Left kidney (tissue), 2 donors: ENCODE results near the gene HSPB9. TPM values are rescaled to one million over a fixed set of nuclear protein-coding genes. Genes with fewer than 3 reads are reported as not detected.
"Not testable (repeated sequence)": the region's sequence is repeated elsewhere in the genome, so short reads cannot be mapped to it uniquely, and the experiment has no call there.

ENCODE experiments used
- DNase-seq: peaks from one replicate; pipeline ENCODE4 v3.0.0-alpha.2; 2013
- polyA plus RNA-seq: library from polyadenylated mRNA; unstranded; fragments of 120-200 nt; gene quantifications from one replicate; pipeline ENCODE4 v1.2.1, GENCODE V29; 2013; ENCODE audit not compliant: insufficient read length

HSPB9 gene
- polyA plus RNA-seq, 1 donor = 0.17 TPM

DNA sequence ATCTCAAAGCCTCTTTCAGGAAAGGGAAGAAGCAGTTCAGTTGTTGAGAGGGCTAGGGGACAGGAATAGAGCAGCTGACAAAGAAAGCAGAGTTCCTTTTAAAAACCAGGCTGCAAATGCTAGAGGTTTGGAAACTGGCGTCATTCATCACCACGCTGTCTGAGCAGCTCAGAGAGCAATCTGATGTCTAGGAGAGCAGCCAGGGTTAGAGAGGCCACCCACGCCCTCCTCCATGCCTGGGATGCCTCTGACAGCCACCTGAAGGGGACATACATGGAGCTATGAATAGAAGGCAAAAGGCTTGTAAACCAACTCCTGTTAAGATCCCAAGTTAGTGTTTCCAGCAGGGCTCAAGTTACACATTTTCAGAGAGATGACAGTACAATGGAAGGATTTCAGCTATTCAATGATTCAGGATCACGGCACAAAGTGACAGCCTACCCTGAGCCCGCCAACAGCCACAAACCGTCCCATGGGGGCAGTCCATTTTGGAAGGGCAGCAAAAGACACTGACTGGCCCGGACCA lies 19.8 kb downstream of the HSPB9 start:
- DNase-seq = no peak

DNA sequence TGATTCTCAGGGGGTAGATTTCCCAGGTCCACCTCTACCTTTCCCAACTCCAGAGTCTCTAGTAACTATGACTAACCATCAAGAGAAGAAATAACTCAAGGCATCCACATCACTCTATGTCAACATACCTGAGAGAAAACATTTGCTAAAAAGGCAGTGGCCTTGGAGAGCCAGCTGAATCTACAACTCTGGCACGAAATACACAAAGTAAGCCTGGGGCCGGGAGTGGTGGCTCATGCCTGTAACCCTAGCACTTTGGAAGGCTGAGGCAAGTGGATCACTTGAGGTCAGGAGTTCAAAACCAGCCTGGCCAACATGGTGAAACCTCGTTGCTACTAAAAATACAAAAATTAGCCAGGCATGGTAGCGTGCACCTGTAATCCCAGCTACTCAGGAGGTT lies 20.5 kb downstream of the HSPB9 start:
- not testable (repeated sequence) for DNase-seq

DNA sequence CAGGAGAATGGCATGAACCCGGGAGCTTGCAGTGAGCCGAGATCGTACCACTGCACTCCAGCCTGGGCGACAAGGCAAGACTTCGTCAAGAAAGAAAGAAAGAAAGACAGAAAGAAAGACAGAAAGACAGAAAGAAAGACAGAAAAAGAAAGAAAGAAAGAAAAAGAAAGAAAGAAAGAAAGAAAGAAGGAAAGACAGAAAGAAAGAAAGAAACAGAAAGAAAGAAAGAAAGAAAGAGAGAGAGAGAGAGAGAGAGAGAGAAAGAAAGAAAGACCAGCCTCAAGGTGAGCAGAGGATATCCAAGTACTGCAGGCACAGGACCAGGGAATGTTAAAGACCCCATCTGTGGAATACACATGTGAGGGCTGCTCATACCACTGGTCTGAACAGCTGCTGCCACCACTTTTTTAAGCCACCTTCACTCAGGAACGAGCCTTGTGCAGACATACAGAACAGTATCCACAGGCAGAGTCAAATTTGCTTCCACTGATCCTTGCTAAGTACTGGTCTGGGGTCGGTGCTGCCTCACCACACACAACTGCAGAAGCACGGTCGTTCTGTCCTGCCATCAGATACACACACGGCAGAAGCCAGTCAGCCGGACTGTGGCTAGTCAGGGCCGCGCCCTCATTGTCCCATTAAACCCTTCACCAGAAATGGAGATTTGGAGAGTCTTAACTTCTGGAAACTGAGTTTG lies 24.5 kb downstream of the HSPB9 start:
- no peak for DNase-seq

DNA sequence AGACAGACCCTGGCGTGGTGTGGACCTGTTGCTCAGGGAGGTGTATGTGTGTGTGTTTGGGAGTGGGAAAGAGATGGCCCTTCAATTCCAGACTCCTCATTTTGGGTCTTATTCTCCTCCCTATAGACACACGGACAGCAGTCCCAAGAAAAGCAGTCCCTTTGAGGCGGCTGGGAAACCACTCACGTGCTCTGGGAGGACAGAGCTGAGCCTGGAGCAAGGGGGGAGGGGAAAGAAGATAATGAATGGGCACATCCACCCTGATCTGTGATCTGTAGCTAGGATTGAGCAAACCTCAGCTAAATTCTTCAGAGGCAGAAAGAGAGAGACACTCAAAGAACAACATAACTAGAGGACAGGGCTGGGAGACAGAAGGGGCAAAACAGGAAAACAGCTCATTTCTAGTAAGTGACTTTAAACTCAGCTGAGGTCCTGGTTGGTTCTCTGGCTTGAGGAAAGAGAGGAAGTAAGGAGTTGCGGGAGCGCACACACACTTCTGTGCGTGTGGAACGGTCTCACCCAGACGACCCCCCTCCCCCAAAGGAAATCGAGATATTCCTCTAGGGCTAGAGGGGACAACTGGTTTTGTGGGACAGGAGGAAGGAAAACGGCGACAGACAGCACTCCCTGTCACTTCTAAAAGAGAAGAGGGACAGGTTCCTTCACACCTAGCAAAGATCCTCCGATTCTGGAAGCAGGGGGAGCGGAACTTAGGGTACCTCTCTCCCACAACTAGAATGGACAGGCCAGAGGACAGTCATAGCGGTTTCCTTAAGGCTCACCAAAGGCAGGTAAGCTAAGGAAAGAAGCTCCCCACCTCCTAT lies 31.5 kb downstream of the HSPB9 start:
- no peak for DNase-seq

DNA sequence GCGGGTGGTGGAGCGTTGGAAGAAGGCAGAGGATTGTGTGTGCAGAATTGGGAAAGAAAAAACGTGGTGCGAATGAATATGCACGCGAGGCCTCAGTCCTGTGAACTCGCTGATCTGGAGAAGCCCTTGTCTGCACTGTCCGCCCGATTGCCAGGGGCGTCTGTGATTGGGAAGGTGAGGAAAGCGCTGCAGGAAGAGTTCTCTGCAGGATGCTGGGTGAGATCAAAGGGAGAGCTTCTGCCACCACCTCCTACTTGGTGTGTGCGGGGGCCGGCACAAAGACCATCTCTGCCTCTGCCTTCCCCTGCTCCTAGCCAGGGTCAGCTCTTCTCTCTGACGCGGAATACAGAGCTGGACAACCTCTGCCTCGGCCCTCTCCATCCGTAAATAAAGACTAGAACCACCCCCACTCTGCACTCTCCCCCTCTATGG lies 33.0 kb downstream of the HSPB9 start:
- no peak for DNase-seq

DNA sequence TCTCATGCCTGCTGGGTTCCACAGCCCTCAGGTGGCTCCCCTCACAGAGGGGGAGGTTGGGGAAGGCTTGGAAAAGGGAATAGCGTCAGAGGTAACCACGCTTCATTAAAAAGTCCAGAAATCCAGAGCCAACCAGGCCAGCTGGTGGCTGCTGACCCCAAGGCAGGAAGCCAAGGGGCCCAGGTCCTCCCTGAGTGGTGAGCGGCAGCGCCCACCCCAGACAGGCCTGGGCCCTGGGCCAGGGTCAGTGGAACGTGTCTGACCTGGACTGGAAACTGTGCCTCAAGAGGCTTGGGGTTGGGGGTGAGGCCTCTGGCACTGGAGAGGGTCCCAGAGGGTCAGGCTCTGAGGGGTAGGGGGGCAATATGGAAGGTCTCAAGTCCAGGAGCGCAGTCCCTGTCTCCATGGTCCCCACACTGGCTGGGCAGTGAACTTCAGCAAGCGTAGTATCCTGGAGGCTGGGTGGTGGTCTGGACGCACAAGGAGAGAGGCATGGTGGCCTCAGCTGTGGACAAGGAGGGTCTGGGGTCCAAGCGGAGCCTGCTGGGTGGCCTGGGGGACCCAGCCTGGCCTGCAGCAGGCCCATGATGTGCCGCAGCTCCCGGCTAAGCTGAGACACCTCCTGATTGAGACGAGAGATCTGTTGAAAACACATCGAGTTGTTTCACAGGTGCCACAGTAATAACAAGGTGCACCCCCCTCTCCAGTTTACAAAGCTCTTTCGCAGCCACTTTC lies 37.4 kb downstream of the HSPB9 start:
- no peak for DNase-seq

DNA sequence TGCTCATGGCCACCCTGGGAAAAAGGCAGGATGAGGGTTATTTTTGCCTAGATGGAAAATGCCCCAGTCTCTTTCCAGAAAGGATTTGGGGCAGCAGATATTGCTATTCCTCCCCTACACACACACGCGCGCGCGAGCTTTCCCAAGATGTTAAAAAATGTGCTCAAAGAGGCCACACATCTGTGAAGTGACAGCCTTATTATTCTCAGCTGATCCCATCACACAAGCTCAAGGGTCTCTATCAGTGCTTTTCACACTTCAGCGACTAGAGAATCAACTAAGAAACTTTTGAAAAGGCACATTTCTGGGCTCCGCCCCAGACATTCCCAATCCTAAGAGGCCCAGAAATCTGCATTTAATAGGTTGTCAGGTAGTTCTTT lies 37.9 kb downstream of the HSPB9 start:
- no peak for DNase-seq

DNA sequence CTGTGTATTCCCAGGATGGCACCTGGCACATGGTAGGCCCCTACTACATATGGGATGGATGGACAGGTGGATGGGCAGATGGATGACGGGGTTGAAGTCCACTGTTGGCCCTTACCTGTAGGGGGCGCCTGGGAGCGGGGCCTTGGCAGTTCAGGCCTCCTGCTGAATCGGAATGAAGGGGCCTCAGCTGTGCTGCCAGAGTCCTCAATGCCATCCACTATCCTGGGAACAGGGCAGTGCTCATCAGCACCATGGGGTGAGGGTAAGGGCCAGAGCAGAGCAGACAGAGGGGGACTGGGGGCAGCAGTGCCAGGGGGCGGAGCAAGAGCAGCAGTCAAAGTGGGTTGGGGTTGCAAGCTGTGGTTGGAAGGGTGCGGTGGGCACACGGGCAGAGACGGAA lies 40.5 kb downstream of the HSPB9 start:
- no peak for DNase-seq

- DNase-seq = no peak
These were observed 41.2 kb downstream of the HSPB9 start for GRCh38 chr17:42163696-42164407.

GRCh38 chr17:42165751-42166150 lies 43.1 kb downstream of the HSPB9 start:
- no peak for DNase-seq

GRCh38 chr17:42166196-42166763 lies 43.7 kb downstream of the HSPB9 start:
- no peak for DNase-seq

- DNase-seq = no peak
These were observed 45.2 kb downstream of the HSPB9 start for GRCh38 chr17:42167807-42168206.

DNA sequence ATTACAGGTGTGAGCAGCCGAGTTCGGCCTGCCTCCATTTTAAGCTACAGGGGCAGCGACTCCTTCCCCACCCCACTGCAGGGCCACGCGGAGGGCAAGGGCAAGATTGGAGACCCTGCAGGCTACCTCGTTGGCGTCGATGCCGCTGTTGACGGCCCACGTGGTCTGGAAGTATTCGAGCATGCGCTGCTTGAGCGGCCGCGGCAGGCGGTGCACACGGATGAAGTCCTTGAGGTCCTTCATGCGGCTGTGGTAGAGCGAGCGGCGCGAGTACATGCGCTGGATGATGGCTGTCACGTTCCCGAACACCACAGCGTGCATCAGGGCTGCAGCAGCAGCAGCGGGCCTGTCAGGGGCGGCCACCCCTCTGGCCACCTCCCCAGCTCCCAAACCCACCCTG lies 46.7 kb downstream of the HSPB9 start:
- no peak for DNase-seq

DNA sequence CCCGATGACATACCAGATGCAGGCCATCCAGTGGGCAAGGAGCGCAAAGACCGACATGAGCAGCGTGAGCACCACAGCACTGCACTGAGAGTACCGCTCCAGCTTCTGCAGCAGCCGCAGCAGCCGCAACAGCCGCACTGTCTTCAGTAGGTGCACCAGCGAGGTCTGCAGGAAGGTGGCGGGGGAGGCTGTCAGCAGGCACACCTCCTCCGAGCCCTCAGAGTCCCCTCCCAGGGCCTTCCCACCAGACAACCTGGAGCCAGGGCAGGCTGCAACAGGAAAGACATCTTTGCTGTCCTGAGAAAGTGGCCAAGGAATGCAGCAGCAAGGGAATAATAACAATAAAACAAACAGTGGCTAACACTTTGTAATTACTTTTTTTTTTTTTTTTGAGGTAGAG lies 49.2 kb downstream of the HSPB9 start:
- no peak for DNase-seq

Other genes with a start within 250 kb of the HSPB9 start
- 86.0 TPM for gene ACLY, start 203.9 kb upstream of the HSPB9 start, polyA plus RNA-seq
- 8.7 TPM for gene ODAD4, start 192.2 kb upstream of the HSPB9 start, polyA plus RNA-seq
- gene CNP, start 156.0 kb upstream of the HSPB9 start, polyA plus RNA-seq = 62.5 TPM
- 178 TPM for gene DNAJC7, start 105.4 kb upstream of the HSPB9 start, polyA plus RNA-seq
- gene NKIRAS2, start 102.7 kb upstream of the HSPB9 start, polyA plus RNA-seq = 49.4 TPM
- 4.7 TPM for gene C17orf113, start 72.2 kb upstream of the HSPB9 start, polyA plus RNA-seq
- 9.6 TPM for gene ZNF385C, start 24.3 kb upstream of the HSPB9 start, polyA plus RNA-seq
- 6.8 TPM for gene DHX58, start 10.1 kb upstream of the HSPB9 start, polyA plus RNA-seq
- 70.7 TPM for gene KAT2A, start 1.4 kb upstream of the HSPB9 start, polyA plus RNA-seq
- 111 TPM for gene RAB5C, start 32.2 kb downstream of the HSPB9 start, polyA plus RNA-seq
- not detected for gene KCNH4, start 58.3 kb downstream of the HSPB9 start, polyA plus RNA-seq
- gene HCRT, start 62.6 kb downstream of the HSPB9 start, polyA plus RNA-seq = not detected
- gene GHDC, start 71.7 kb downstream of the HSPB9 start, polyA plus RNA-seq = 14.6 TPM
- 54.4 TPM for gene STAT5B, start 153.6 kb downstream of the HSPB9 start, polyA plus RNA-seq
- gene STAT5A, start 165.7 kb downstream of the HSPB9 start, polyA plus RNA-seq = 5.0 TPM